Left forelimb (tissue), 1 donor: ENCODE data around the gene ZNF213.
"Not testable (repeated sequence)": the region's sequence is repeated elsewhere in the genome, so short reads cannot be mapped to it uniquely, and the experiment has no call there.

Experiments
- DNase-seq: peaks from one replicate; pipeline ENCODE4 v3.0.0-alpha.2; 2018; ENCODE audit warnings: low spot score

ZNF213 gene

DNA sequence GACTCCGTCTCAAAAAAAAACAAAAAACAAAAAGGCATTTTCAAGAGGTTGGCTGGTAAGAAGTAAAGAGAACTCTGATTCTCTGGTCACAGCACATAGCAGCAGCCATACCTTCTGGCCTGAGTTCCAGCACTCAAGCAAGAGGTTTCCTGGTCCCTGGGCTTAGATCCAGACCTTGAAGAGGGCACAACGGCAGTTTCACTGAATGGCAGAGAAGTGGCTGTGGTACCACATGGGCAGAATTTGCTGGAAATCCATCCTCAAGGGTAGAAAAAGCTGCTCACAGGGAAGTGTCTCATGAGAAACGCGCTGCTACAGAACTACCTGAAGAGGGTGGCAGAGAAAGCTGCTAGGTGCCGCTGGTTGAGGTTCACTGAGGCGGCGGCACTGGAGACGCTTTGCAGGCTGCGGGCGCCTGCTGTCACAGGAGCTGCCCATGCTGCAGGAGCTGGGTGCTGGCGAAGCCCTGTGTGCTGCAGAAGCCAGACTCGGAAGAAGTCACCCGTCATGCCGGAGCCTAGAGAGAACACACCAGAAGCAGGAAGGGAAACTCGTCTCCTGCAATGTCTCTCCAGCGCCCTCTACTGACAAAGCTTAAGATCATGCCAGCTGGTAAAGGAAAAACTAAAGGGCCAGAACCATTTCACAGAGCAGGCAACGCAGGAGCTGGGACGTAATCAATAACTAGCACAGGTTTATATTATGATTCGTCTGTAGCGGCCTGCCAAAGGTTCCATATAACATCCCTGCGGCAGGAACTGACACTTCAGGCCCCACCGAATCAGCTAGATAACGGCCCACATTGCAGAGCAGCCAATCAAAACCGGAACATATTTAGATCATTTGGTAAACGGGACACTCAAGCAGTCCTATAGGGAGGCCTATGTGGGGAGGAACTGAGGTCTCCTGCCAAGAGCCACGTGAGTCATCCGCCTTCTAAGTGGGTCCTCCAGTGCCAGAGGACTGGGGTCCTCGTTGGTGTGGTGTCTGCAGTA, 5.4 kb upstream of the ZNF213 start:
- no peak for DNase-seq

DNA sequence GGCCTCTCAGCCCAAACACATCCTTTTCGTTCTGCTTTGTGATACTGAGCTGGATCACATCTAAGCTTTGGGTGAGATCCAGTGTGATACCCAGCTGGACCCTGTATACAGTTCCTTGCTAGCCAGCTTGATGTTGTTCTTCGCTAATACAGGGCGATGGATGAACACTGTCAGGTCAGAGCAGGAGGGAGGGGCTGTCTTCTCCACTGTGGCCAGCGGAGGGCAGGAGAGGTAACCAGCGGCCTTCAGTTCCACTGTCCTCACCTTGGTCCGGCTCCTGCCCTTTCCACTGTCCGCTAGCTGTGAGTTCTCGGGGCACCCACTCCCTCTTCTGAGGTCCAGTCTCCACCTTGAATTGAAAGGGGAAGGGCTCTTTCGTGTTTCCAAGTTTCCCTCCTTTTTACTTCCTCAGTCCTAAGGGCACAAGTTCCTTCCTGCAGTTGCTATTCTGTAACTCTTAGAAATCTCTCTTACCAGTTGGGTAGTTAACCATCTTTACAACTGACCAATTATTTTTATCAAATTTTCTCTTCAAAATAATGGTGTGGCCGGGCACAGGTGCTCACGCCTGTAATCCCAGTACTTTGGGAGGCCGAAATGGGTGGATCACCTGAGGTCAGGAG, 3.0 kb upstream of the ZNF213 start:
- no peak for DNase-seq

DNA sequence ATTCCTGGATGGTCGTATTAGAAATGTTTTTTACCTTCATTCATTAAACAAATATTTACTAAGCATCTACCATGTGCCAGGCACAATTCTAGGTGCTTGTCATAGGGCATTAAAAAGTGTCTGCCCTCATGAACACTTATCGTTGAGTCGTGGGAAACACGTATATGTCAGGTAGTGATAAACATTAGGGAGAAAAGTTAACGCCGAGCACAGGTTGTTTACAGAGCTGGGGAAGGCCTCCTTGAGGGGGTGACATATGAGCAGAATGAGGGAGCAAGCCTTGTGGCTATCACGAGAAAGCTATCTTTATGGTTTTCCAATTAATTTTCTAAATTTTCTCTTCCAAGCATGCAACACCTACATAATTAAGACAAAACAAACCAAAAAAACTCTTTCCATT, 985 bp upstream of the ZNF213 start:
- no peak for DNase-seq

DNA sequence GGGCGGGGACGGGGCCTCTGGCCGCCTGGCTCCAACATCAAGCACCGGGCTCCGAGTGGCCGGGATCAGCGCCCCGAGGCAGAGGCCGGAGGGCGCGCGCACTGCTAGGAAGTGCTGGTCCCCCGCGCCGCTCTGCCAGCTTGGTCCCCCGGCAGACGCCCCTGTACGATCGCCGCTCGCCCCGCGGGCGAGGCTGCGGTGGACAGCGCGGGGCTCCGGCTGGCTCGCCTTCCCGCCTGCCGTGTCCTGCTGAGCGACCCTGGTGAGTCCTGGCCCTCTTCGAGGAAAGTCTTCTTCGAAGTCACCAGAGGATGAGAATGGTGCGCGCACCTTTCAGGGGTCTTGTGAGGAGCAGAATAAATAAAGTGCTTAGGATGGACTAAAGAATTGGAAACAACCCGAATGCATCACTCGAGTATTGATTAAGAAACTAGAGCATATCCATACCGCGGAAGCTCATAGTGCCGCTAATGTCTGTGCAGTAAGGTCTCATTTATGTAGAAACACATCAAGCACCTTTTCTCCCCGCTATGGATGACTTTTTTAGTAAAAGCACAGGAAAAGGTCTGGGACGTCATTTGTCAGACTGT, 392 bp downstream of the ZNF213 start:
- DNase-seq, result no peak

DNA sequence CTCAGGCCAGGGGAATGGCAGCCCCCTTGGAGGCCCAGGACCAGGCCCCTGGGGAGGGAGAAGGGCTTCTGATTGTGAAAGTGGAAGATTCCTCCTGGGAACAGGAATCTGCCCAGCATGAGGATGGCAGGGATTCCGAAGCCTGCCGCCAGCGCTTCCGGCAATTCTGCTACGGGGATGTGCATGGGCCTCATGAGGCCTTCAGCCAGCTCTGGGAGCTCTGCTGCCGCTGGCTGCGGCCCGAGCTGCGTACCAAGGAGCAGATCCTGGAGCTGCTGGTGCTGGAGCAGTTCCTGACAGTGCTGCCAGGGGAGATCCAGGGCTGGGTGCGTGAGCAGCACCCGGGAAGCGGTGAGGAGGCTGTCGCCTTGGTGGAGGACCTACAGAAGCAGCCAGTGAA, 2.4 kb downstream of the ZNF213 start:
- no peak for DNase-seq

DNA sequence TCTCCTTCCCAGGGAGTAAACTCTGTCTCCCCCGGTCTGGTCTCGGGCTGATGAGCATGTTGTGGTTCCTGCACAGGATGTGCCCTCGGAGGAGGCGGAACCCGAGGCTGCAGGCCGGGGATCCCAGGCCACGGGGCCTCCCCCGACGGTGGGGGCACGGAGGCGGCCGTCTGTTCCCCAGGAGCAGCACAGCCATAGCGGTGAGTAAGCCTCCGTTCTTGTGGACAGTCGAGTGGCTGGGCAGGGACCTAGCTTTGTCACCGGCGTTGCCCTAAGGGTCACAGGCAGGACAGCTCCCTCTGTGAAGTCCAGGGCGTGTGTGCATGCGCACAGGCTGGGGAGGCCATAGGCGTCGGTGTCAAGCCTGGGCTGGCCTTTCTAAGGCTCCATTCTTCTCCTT, 3.5 kb downstream of the ZNF213 start:
- no peak for DNase-seq

DNA sequence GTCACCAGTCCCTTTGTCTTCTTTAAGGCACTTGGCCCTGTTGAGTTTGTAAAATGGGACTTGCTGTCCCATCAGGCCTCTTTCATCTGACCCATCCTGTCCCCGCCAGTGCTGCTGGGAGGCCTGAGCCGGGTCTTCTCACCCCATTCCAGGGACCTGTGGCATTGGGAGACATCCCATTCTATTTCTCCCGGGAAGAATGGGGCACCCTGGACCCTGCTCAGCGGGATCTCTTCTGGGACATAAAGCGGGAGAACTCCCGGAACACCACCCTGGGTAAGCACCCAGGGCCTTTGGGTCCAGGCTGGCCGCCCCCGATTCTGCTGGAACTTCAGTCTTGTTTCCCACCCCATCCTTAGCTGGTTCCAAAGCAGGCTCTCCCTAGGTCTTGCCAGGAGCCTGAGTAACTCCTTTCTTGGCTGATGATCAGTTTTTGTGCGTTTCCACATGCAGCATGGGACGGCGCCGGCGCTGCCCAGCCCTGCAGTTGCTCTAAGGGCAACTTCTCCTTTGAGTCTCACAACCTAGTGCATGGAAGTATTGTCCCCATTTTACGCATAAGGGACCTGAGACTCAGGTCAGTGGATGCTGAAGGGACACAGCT, 4.1 kb downstream of the ZNF213 start:
- no peak for DNase-seq

DNA sequence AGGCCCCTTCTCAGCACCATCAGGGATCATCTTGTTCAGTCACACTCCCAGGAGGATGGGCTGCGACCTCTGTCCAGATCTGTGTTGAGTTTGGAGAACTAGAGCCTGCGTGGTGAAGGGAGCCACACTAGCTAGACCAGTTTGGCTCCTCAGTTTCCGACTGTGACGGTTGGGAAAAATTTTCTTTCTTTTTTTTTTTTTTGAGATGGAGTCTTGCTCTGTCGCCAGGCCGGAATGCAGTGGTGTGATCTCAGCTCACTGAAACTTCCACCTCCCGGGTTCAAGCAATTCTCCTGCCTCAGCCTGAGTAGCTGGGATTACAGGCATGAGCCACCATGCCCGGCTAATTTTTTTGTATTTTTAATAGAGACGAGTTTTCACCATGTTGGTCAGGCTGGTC, 4.7 kb downstream of the ZNF213 start:
- not testable (repeated sequence) for DNase-seq

DNA sequence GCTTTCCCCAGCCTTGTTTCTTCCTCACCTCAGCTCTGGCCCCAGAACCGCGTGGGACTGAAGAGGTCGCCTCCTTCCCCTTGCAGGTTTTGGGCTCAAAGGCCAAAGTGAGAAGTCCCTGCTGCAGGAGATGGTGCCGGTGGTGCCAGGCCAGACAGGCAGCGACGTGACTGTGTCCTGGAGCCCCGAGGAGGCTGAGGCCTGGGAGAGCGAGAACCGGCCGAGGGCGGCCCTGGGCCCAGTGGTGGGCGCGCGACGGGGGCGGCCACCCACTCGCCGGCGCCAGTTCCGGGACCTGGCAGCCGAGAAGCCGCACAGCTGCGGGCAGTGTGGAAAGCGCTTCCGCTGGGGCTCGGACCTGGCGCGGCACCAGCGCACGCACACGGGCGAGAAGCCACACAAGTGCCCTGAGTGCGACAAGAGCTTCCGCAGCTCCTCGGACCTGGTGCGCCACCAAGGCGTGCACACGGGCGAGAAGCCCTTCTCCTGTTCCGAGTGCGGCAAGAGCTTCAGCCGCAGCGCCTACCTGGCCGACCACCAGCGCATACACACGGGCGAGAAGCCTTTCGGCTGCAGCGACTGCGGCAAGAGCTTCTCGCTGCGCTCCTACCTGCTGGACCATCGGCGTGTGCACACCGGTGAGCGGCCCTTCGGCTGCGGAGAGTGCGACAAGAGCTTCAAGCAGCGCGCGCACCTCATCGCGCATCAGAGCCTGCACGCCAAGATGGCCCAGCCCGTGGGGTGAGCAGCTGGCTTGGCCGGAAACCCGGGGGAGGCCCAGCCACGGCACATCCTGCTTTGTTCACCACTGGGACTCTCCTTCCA, 6.0 kb downstream of the ZNF213 start:
- DNase-seq, result no peak

DNA sequence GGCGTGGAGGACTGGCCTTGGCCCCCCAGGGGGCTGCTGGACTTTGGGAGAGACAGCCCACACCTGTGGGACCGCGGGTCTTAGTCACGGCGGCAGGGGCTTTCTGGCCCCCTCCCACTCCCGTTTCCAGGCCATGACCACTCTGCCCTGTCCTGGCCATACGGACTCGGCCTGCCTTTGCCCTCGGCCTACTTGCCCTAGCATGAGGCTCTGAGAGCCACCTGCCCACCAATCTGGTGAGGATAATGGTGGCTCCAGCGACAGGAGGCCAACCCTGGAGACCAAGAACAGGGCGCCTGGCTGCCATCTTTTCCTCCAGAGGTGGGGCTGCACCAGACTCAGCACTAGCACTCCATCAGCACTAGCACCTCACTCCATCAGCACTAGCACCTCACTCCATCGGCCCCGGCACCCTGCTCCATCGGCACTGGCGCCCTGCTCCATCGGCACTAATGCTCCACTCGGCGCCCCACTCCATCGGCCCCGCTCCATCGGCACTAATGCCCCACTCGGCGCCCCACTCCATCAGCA, 7.0 kb downstream of the ZNF213 start:
- DNase-seq, result no peak

DNA sequence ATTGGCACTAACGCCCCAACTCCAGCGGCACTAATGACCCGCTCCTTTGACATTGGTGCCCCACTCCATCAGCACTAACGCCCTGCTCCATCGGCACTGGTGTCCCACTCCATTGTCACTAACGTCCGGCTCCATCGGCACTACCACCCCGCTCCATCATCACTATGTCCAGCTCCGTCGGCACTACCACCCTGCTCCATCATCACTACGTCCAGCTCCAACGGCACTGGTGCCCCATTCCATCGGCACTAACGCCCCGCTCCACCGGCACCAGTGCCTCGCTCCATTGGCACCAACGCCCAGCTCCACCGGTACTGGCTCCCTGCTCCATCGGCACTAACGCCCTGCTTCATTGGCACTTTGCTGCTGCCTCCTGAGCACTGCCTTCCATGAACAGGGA, 7.5 kb downstream of the ZNF213 start:
- no peak for DNase-seq

DNA sequence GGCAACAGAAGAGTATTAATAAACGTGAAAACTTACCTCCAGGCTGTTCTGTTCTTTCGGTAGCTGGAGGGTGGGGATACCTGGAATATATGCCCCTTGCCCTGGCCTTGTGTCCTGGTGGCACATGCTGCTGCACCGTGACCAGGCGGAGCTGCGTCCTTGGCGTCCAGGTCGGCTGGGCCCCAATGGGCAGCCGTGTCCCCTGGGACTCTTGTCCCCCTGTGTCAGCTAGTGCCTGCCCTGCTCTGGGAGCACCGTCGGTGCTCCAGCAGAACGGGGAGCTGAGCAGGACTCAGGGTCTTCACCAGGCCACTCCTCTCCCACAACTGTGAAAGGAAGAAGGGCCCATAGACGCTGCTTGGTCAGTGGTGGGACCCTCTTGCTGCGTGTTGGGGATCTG, 7.9 kb downstream of the ZNF213 start:
- DNase-seq, result no peak

DNA sequence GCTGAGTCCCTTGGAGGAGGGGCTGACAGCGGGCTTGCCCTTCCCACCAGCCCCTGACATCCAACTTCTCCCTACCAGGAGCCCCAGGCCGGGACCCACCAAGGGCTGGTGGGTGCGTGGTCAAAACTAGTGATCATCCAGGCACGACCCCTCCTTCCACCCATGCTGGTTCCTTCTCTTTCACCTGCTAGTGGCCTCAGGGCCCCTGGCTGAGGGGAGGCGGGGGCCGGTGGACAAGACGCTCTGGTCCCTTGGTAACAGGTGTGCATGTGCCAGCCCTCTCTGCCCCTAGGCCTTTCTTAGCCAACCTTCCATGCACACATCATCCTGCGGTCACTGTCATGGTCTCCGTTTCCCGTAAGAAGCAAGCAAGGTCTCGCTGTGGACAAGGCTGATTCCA, 8.4 kb downstream of the ZNF213 start:
- DNase-seq, result no peak

DNA sequence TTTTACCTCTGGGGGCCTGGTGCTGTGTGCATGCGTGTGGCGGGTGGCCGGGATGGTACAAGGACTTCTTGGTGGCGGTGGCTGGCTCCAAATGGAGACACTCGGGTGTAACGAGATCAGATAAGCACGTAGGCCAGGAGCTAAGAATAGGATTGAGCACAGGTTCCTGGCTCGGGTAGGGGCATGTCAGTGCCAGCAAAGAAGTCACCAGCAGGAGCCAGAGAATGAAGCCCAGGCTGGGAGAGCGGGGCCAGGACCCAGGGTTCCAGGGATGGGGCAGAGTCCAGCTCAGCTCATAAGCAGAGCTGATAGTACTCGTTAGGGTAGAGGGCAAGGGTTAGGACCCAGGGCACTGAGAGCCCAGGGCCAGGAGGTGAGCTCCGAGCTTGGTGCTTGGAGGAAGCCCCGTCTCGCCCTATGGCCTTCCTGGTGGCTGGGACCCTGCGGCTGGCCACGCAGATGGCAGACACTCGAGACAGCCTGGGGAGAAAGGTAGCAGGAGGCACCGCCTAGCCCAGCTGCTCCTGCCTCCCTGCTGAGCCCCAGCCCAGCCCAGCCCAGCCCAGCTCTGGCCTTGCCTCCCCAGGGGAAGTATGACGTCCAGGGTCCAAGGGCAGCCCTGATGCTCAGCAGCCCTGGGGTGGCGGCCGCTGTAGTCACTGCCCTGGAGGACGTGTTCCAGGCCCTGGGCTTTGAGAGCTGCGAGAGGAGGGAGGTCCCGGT, 8.9 kb downstream of the ZNF213 start:
- DNase-seq, result no peak

DNA sequence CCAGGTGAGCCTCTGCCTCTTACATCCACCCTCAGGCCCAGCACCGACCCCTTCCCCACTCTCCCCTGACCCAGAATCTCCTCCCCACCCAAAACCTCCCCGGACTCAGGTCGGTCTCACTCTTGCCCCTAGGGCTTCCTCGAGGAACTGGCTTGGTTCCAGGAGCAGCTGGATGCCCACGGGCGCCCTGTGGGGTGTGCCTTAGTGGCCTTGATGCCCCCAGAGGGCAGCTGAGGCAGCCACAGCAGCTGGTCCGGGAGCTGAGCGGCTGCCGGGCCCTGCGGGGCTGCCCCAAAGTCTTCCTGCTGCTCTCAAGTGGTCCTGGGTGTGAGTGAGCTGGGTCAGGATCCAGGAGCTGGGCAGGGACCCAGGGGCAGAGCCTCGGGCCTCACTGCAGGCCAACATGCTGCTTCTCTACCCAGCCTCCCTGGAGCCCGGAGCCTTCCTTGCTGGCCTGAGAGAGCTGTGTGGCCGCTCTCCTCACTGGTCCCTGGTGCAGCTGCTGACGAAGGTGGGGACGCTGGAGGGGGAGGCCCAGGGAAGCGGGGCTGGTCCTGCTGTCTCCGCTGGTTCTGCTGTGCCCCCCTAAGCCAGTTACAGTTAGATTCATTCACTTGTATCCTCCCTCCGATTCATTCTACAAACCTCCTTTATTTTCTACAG, 9.6 kb downstream of the ZNF213 start:
- DNase-seq, result no peak

DNA sequence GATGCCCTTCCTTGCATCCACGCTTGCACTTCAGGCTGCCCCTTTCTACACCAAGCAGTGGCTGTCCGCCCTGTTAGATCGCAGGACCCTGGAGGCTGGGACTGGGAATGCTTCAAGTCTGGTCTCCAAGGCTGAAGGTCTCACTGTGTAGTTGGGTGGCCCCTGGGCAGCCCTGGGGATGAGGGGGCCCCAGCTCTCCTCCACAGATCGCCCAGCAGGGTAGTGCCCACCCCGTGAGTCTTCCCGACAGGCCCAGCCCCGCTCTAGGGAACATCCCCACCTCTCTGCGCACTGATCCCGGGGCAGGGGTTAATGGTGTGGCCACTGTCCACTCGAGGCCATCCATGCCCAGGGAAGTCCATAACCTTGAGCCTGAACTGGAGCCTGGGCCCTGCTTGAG, 10.3 kb downstream of the ZNF213 start:
- DNase-seq, result no peak

DNA sequence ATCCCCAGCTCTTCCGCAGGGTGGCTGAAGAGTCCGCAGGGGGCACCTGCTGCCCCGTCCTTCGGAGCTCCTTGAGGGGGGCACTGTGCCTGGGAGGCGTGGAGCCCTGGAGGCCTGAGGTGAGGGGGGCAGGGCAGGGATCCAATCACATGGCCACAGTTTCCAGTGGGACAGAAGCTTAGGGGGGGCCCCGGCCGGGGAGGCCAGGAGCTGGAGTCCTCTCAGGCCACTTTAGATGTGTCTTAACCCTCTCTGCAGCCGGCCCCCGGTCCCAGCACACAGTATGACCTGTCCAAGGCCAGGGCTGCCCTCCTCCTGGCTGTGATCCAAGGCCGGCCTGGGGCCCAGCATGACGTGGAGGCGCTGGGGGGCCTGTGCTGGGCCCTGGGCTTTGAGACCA, 10.8 kb downstream of the ZNF213 start:
- DNase-seq, result no peak

DNA sequence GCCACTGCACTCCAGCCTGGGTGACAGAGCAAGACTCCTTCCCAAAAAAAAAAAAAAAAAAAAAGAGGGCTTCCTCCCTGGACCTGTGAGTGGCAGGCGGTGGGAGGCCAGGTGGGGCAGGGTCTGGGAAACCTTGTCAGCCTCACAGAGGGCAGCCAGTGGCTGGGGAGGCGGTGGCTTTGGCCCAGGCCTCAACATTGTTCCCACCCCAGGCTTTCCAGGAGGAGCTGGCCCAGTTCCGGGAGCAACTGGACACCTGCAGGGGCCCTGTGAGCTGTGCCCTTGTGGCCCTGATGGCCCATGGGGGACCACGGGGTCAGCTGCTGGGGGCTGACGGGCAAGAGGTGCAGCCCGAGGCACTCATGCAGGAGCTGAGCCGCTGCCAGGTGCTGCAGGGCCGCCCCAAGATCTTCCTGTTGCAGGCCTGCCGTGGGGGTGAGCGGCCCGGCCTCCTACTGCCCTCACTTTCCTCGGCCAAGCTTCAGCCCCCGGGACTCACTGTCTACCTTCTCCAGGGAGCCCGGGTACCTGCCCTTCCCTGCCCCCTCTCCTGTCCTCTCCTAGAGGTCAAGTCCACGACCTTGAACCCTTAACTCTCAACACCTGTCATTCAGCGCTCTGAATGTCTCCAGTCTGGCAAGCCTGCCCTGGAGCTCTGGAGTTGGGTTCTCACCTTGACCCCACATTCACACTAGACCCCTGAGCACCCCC, 12.4 kb downstream of the ZNF213 start:
- DNase-seq, result no peak

DNA sequence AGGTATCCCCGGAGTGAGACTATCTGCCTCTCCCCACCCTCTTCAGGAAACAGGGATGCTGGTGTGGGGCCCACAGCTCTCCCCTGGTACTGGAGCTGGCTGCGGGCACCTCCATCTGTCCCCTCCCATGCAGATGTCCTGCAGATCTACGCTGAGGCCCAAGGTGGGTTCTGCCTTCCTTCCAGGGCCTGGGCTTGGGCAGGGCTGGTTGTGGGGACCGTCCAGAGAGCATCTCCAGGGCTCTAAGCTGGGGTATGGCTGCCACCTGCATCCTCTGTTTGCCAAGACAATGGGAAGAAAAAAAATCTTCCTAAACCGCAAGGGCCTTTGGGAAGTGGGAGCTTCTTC, 12.9 kb downstream of the ZNF213 start:
- no peak for DNase-seq
